IgD-negative memory B cell (primary cell): ENCODE measurements around the gene OTULIN. TPM values are rescaled to one million over a fixed set of nuclear protein-coding genes. Genes with fewer than 3 reads are reported as not detected.

ENCODE experiments used
- H3K27ac Mint-ChIP-seq, 3 donors: one replicate each; pipeline ENCODE4 v1.8.0; 2020 to 2022; ENCODE audit warnings: mild to moderate bottlenecking in 3 of 3, mixed read lengths in 3 of 3, moderate library complexity in 1 of 3
- H3K27me3 Mint-ChIP-seq: one replicate; pipeline ENCODE4 v1.8.0; 2021; ENCODE audit warnings: mixed read lengths
- H3K36me3 Mint-ChIP-seq: one replicate; pipeline ENCODE4 v1.8.0; 2020; ENCODE audit warnings: mild to moderate bottlenecking, mixed read lengths
- H3K4me1 Mint-ChIP-seq, 3 donors: one replicate each; pipeline ENCODE4 v1.8.0; 2020 to 2022; ENCODE audit warnings: mixed read lengths in 3 of 3, mild to moderate bottlenecking in 1 of 3
- H3K4me3 Mint-ChIP-seq, 4 donors: one replicate each; pipeline ENCODE4 v1.8.0; 2020 to 2022; ENCODE audit warnings: mild to moderate bottlenecking in 4 of 4, mixed read lengths in 4 of 4, moderate library complexity in 3 of 4
- H3K9me3 Mint-ChIP-seq, 3 donors: one replicate each; pipeline ENCODE4 v1.8.0; 2020 to 2021; ENCODE audit warnings: mixed read lengths in 3 of 3, mild to moderate bottlenecking in 1 of 3
- polyA plus RNA-seq: library from polyadenylated mRNA; unstranded; fragments of 300-500 nt; fragmentation: Illumina TruSeq; gene quantifications from one replicate; pipeline ENCODE4 v1.2.3, GENCODE V29; 2021

OTULIN gene
- 20.9 TPM for polyA plus RNA-seq

DNA sequence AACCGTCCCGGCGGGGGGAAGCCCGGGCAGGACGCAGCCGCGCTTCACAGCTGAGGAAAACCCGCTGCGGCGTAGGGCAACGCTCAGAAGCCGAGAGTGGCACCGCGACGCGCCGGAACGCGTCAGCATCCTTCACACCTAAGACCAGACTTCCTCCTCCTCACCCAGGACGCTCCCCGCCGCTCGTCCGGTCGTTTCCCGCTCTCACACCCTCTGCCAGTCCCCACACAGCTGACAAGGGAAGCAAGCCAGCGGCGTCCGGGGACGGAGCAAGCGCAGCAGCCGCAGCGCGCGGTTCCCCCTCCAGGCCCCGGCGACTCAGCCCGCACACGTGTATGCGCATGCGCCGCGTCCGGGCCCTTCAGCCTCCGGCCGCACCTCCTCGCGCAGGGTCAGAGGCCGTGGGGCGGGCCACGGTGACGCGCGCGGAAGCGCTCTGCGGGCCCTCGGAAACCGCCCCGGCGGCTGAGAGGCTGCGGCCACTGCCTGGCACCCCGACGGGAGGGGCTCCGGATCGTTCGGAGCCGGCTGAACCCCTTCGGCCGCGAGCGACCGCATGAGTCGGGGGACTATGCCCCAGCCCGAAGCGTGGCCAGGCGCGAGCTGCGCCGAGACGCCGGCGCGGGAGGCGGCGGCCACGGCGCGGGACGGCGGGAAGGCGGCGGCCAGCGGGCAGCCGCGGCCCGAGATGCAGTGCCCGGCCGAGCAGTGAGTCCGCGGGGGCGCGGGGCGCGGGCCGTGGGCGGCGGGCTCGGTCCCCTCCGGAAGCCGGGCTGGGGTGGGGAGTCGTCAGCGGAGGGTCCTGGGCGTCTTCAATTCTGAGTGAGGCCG lies at the start of gene OTULIN:
Gene OTULIN, plus strand, starts transcription at position 449 of the 831 bp plus-strand sequence. Its CDS starts 108 bp downstream, at position 557.
- H3K4me3 Mint-ChIP-seq: peak within 1 kb of the TSS; percentile 89 to 98 (median 98)
- no peaks in the 10 kb centered on the region for H3K36me3 Mint-ChIP-seq
- peak within 1 kb of the TSS; percentile 87 to 97 (median 97) for H3K27ac Mint-ChIP-seq
- H3K9me3 Mint-ChIP-seq: no peaks in the 10 kb centered on the region
- no peaks in the 10 kb centered on the region for H3K27me3 Mint-ChIP-seq
- peaks cover 50 to 59% (median 59%) of the 10 kb centered on the region in 3 donors for H3K4me1 Mint-ChIP-seq

DNA sequence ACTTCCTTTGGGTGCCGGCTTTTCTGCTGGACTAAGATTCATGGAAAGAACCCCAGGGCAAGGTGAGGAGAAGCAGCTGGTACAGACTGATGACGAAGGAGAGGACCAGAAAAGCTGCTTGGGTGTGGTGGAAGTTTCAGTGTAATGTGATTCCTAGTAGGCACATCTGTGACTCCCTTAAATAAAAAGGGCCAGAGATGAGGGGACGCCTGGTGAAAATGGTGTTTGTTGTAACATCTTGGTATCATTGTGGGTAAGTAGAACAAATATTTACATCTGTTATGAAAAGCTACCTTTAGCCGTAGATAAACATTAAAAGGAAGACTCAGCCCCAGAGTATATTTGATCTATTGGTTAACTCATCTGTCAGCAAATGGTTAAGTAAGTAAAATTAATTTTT lies 49.2 kb upstream of the OTULIN start:
- H3K4me3 Mint-ChIP-seq: no peak overlapping the region
- H3K4me1 Mint-ChIP-seq: no peaks in the 10 kb centered on the region
- no peak overlapping the region for H3K27ac Mint-ChIP-seq
- no peaks in the 10 kb centered on the region for H3K27me3 Mint-ChIP-seq
- no peaks in the 10 kb centered on the region for H3K36me3 Mint-ChIP-seq
- H3K9me3 Mint-ChIP-seq: no peaks in the 10 kb centered on the region

DNA sequence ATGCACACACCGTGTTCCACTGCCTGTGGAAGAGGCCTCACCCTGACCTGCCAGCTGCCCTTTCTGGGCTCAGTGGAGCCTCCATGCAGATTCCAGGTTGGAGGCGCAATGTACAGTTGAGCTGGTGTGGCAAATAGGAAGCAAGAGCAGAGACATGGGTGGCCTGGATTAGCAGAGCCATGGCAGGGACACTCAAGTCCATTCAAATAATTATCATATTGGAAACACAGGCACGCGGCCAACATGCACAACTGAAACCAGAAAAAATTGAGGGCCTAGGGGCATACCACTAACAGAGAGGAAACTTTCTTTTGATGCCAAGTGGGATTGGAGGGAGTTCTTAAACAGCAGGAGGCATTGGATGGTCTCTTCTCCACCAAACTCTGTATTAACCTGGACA lies 47.1 kb upstream of the OTULIN start:
- H3K27ac Mint-ChIP-seq: no peak overlapping the region
- H3K9me3 Mint-ChIP-seq: peaks cover 6 to 14% (median 10%) of the 10 kb centered on the region in 3 donors
- no peak overlapping the region for H3K4me3 Mint-ChIP-seq
- peaks cover 5% of the 10 kb centered on the region for H3K27me3 Mint-ChIP-seq
- H3K36me3 Mint-ChIP-seq: peaks cover 3% of the 10 kb centered on the region
- no peaks in the 10 kb centered on the region for H3K4me1 Mint-ChIP-seq

DNA sequence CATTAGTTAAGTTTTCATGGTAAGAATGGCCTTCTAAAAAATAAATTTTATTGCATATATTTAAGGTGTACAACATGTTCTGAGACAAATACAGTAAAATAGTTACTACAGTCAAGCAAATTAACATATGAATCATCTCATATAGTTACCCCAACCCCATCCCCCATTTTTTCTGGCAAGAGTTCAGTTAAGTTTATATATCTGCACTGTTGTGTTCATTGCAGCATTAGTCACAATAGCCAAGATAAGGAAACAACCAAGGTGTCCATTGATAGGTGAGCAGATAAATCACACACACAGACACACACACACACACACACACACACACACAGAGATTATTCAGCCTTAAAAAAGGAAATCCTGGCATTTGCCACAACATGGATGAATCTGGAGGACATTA lies 37.2 kb upstream of the OTULIN start:
- no peaks in the 10 kb centered on the region for H3K36me3 Mint-ChIP-seq
- H3K4me1 Mint-ChIP-seq: no peaks in the 10 kb centered on the region
- H3K27ac Mint-ChIP-seq: no peak overlapping the region
- H3K9me3 Mint-ChIP-seq: peaks cover 2 to 10% (median 5%) of the 10 kb centered on the region in 3 donors
- H3K4me3 Mint-ChIP-seq: no peak overlapping the region
- no peaks in the 10 kb centered on the region for H3K27me3 Mint-ChIP-seq

DNA sequence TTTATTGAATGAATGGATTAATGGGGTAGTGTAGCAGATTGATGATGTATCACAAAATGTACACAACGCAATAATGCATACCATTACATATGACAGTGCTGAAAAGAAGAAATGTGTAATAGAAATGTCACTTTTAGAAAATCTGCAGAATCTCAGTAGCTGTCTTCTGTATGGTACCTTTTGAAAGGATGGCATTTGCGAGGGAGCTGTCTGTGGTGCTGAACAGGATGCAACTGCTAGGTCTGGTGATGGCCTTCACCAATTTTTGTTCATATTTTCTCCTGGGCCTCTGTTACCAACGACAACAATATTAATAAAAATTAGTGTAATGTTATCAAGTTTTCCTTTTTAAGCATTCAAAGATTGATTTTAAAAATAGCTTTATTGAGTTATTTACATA lies 36.2 kb upstream of the OTULIN start:
- Mint-ChIP-seq H3K27me3 (no peaks in the 10 kb centered on the region), H3K27ac (no peak overlapping the region), H3K9me3 (peaks cover 2 to 9% (median 3%) of the 10 kb centered on the region in 3 donors), H3K4me1 (no peaks in the 10 kb centered on the region), H3K4me3 (no peak overlapping the region), H3K36me3 (no peaks in the 10 kb centered on the region)

DNA sequence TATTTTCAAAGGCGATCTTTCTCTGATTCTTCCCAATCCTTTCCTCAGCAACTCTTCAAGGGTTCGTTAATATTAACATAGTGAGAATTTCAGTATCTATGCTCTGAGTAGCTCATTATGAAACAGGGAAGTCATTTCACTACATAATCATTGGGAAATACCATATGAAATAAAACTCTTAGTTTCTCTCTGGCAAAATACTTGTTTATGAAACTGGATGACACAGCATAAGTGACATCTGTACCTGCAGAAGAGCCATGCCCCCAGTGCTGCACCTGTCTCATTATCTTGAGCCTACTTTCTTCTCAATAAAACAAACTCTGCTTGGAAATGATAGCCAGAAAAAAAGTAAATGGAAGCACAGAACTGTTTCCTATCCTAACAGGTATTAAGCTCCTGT lies 33.8 kb upstream of the OTULIN start:
- Mint-ChIP-seq H3K4me3 (no peak overlapping the region), H3K9me3 (peaks cover 0 to 9% (median 3%) of the 10 kb centered on the region in 3 donors), H3K4me1 (no peaks in the 10 kb centered on the region), H3K27ac (no peak overlapping the region), H3K36me3 (no peaks in the 10 kb centered on the region), H3K27me3 (no peaks in the 10 kb centered on the region)

DNA sequence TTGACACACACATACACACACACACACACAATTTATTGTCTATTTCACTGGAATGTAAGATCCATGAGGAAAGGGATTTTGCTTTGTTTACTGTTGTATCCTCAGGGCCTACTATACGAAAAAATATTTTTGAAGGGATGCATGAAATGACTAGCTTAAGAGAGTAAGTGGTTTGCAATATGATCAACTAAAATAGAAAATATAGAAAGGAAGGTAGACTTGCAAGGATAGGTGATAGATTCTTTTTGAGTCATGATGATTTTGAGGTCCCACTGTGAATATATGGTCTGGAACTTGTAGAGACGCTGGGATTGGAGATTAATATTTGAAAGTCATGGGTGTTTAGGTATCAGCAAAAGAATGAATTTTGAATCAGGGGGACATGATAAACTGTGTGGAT lies 28.9 kb upstream of the OTULIN start:
- Mint-ChIP-seq H3K4me3 (no peak overlapping the region), H3K4me1 (no peaks in the 10 kb centered on the region), H3K27ac (no peak overlapping the region), H3K27me3 (no peaks in the 10 kb centered on the region), H3K9me3 (peaks cover 0 to under 1% (median 0%) of the 10 kb centered on the region in 3 donors), H3K36me3 (no peaks in the 10 kb centered on the region)

DNA sequence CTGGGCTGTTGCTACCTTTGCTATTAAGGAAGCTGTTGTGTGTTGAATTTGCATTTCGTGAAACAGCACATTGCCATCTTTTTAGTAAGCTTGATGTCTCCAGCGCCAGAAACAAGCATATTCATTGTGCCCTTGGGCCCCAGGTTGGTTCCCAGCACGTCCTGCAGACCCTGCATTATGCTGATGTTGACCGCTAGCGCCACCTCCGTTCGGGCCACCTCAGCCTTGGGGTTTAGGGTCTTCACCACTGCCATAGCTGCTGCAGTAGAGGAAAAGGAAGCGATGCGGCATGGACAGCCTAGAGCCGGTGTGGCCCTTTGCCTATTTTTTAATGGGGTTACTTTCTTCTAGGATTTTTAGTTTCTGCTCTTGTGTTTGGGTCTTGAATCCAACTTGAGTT lies 23.8 kb upstream of the OTULIN start:
- Mint-ChIP-seq H3K36me3 (peaks cover 2% of the 10 kb centered on the region), H3K4me1 (no peaks in the 10 kb centered on the region), H3K4me3 (no peak overlapping the region), H3K9me3 (no peaks in the 10 kb centered on the region), H3K27ac (no peak overlapping the region), H3K27me3 (peaks cover 3% of the 10 kb centered on the region)

DNA sequence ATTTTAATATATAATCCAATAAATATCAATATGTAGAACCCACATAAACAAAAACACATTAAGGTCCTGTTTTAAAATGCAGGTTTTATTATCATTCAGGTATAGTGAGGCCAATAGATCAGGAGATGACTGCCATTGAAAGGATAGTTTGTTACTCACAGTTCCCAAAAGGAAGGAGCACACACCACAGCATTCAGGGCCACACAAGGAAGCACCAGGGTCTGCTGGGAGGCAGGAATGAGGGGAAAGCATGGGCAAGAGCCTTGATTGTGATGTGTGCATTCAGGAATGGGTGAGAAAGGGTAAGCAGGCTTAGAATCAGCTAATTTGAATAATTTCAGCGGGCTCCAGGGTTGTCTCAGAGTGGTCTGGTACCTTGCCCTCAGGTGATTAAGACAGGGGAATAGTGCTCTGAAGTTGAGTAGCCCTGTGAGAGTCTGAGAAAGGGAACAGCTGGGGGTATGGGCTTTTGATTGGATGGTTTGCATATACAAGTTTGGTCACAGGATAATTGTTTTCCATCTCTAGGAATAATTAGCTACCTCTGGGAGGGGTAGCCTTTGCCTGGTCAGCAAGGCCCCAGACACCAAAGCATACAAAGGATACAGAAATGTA lies 19.8 kb upstream of the OTULIN start:
- peaks cover 9% of the 10 kb centered on the region for H3K27me3 Mint-ChIP-seq
- H3K4me3 Mint-ChIP-seq: no peak overlapping the region
- H3K36me3 Mint-ChIP-seq: peaks cover 2% of the 10 kb centered on the region
- H3K9me3 Mint-ChIP-seq: no peaks in the 10 kb centered on the region
- H3K4me1 Mint-ChIP-seq: no peaks in the 10 kb centered on the region
- H3K27ac Mint-ChIP-seq: no peak overlapping the region

DNA sequence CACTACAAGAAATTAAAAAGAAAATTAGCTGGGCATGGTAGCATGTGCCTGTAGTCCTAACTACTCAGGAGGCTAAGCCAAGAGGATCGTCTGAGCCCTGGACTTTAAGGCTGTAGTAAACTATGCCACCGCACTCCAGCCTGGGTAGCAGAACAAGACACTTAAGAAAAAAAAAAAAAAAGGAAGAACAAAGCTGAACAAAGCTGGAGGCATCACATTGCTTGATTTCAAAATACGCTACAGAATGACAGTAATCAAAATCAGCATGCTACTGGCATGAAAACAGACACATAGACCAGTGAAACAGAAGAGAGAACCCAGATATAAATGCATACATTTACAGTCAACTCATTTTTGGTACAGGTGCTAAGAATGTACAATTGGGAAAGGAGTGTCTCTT lies 14.5 kb upstream of the OTULIN start:
- no peaks in the 10 kb centered on the region for H3K36me3 Mint-ChIP-seq

DNA sequence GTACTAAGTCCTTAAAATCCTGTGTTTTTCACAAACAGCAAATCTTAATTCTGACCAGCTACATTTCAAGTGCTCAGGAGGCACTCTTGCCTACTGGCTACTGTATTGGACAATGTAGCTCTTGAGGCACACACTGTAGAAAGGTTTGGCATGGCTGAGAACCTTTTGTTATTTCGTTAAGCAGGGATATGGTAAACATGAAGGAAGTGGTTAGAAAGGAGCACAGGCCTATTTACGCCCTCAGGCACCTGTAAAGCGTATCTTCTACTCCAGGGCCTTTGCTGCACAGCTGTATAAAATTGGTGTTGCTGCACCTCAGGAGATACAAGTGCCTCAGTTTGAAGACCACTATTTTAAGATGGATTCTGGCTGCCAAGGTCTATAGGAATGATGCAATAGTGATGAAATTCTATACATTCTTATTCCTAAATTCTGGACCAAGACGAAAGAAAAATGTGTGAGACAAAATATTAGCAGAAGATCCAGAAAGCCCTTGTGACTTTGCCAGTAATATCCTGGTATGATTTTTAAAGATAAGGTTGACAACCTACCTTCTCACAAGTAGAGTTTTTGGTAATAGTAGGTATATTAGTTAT lies 9.3 kb upstream of the OTULIN start:
- Mint-ChIP-seq H3K4me1 (peaks cover 0 to 6% (median 5%) of the 10 kb centered on the region in 3 donors), H3K4me3 (no peak overlapping the region), H3K9me3 (no peaks in the 10 kb centered on the region), H3K27ac (no peak overlapping the region), H3K36me3 (no peaks in the 10 kb centered on the region), H3K27me3 (no peaks in the 10 kb centered on the region)

More for the DNA sequence above, 14.5 kb upstream of the OTULIN start:
- H3K27ac Mint-ChIP-seq: no peak overlapping the region
- no peaks in the 10 kb centered on the region for H3K4me1 Mint-ChIP-seq
- peaks cover 9% of the 10 kb centered on the region for H3K27me3 Mint-ChIP-seq
- H3K4me3 Mint-ChIP-seq: no peak overlapping the region
- no peaks in the 10 kb centered on the region for H3K9me3 Mint-ChIP-seq

DNA sequence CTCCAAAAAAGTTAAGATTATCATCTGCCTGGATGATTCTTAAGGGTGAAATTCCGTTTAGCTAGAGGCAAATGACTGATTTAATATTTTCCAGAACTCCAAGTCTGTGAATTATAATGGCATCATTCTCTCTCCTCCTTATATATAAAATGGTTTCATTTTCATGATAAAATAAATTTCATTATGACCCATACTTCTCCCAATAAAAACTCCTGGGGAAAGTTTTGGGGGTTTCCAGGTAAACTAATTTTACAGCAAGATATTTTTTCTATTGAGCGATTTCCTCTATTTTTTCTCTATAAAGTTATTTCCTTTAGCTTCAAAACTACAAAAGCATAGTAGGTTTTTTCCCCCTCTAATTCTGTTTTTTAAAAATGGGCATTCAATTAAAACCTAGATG lies 7.6 kb upstream of the OTULIN start:
- no peak overlapping the region for H3K27ac Mint-ChIP-seq
- H3K36me3 Mint-ChIP-seq: no peaks in the 10 kb centered on the region
- H3K9me3 Mint-ChIP-seq: no peaks in the 10 kb centered on the region
- H3K4me3 Mint-ChIP-seq: no peak overlapping the region
- H3K27me3 Mint-ChIP-seq: no peaks in the 10 kb centered on the region
- H3K4me1 Mint-ChIP-seq: peaks cover 8 to 14% (median 12%) of the 10 kb centered on the region in 3 donors

DNA sequence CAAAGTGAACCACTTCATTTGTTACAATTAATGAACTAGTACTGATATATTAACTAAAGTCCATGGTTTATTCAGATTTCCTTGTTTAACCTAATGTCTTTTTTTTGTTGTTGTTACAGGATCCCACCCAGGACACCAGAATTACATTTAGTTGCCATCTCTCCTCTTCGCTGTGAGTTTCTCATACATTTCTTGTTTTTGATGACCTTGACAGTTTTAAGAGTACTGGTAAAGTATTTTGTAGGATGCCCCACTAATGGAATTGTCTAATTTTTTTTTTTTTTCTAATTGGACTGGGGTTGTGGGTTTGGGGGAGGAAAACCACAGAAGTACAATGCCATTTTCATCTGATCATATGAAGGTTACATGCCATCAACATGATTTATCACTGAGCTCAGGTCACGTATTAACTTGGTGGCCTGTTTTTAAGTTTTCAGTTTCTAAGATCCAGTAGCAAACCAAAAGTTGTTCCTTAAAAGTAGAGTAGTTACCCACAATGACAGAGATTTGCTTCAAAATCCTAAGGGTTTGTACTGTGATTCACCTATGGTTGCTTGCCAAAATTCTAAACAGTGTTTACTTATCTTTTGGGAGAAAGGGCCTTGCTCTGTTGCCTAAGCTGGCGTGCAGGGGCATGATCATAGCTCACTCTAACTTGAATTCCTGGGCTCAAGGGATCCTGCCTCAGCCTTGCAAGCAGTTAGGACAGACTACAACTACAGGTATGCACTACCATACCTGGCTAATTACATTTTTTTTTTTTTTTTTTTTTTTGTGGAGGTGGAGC lies 4.5 kb upstream of the OTULIN start:
- H3K36me3 Mint-ChIP-seq: no peaks in the 10 kb centered on the region
- no peak overlapping the region for H3K27ac Mint-ChIP-seq
- H3K9me3 Mint-ChIP-seq: no peaks in the 10 kb centered on the region
- no peak overlapping the region for H3K4me3 Mint-ChIP-seq
- peaks cover 23 to 26% (median 26%) of the 10 kb centered on the region in 3 donors for H3K4me1 Mint-ChIP-seq
- H3K27me3 Mint-ChIP-seq: no peaks in the 10 kb centered on the region

DNA sequence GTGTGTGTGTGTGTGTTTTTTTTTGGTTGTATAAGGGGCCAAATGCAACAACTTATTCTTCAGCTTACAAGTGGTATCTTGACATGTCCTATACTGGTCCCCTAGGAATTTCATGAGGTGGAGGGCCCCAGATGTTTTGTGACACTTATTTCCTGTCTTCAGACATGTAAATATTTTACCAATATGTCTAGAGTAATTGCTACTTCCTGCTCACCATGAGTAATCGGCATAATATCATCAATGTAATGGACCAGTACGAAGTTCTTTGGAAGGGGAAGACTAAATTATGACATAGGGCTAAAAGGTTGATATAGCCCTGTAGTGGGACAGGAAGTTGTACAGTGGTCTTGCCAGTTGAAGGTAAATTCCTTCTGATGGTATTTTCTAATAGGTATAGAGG lies 3.7 kb upstream of the OTULIN start:
- Mint-ChIP-seq H3K27ac (no peak overlapping the region), H3K4me1 (peaks cover 26 to 33% (median 32%) of the 10 kb centered on the region in 3 donors), H3K27me3 (no peaks in the 10 kb centered on the region), H3K4me3 (peak overlapping the region in 2 of 4 donors; percentile 12 to 84), H3K36me3 (no peaks in the 10 kb centered on the region), H3K9me3 (no peaks in the 10 kb centered on the region)
